Neural progenitor cell (in vitro differentiated cells): ENCODE measurements around the gene SSX7. TPM values are rescaled to one million over a fixed set of nuclear protein-coding genes. Genes with fewer than 3 reads are reported as not detected.
"Not testable (repeated sequence)": the region's sequence is repeated elsewhere in the genome, so short reads cannot be mapped to it uniquely, and the experiment has no call there.

Experiments used
- DNase-seq: peaks from one replicate; pipeline ENCODE4 v3.0.0-alpha.2; 2016; ENCODE audit warnings: low spot score
- H2AFZ ChIP-seq: fragments of 200-600 bp; sonication (generic); replicated peaks from 2 replicates; pipeline ENCODE4 v1.6.1; 2016; ENCODE audit warnings: antibody characterized with exemption
- H3F3A ChIP-seq: fragments of 200-600 bp; sonication (generic); 2 replicates; pipeline ENCODE4 v1.6.1; 2016; ENCODE audit warnings: antibody characterized with exemption, low read depth
- H3K27ac ChIP-seq: fragments of 200-600 bp; sonication (generic); 2 replicates; pipeline ENCODE4 v1.5.1; 2016; ENCODE audit warnings: mild to moderate bottlenecking
- H3K27me3 ChIP-seq: fragments of 200-600 bp; sonication (generic); 2 replicates; pipeline ENCODE4 v1.6.1; 2016; ENCODE audit warnings: mild to moderate bottlenecking, moderate library complexity
- H3K36me3 ChIP-seq: fragments of 200-600 bp; sonication (generic); 2 replicates; pipeline ENCODE4 v1.5.1; 2016
- H3K4me1 ChIP-seq: fragments of 200-600 bp; sonication (generic); 2 replicates; pipeline ENCODE4 v1.6.1; 2016; ENCODE audit warnings: mixed run types
- H3K4me2 ChIP-seq: fragments of 200-600 bp; sonication (generic); 2 replicates; pipeline ENCODE4 v1.6.1; 2016
- H3K4me3 ChIP-seq: fragments of 200-600 bp; sonication (generic); 2 replicates; pipeline ENCODE4 v1.5.1; 2016
- H3K79me2 ChIP-seq: fragments of 200-600 bp; sonication (generic); 2 replicates; pipeline ENCODE4 v1.6.1; 2016; ENCODE audit warnings: low read depth
- H3K9ac ChIP-seq: fragments of 200-600 bp; sonication (generic); 2 replicates; pipeline ENCODE4 v1.6.1; 2016
- H3K9me3 ChIP-seq: fragments of 200-600 bp; sonication (generic); 2 replicates; pipeline ENCODE4 v1.5.1; 2016; ENCODE audit warnings: low read depth
- H4K20me1 ChIP-seq: fragments of 200-600 bp; sonication (generic); 2 replicates; pipeline ENCODE4 v1.6.1; 2016; ENCODE audit warnings: low read depth
- H3K27ac Mint-ChIP-seq: 3 replicates; pipeline ENCODE4 v1.8.0; 2021; ENCODE audit warnings: mixed read lengths
- H3K27me3 Mint-ChIP-seq: 2 replicates; pipeline ENCODE4 v1.8.0; 2022; ENCODE audit warnings: low read depth, mild to moderate bottlenecking, inconsistent platforms, moderate library complexity, mixed read lengths; ENCODE audit not compliant: insufficient read depth
- H3K36me3 Mint-ChIP-seq: 3 replicates; pipeline ENCODE4 v1.8.0; 2021; ENCODE audit warnings: mixed read lengths
- H3K4me1 Mint-ChIP-seq: 3 replicates; pipeline ENCODE4 v1.8.0; 2021; ENCODE audit warnings: mixed read lengths
- H3K4me3 Mint-ChIP-seq: 3 replicates; pipeline ENCODE4 v1.8.0; 2021; ENCODE audit warnings: mild to moderate bottlenecking, moderate library complexity, mixed read lengths
- H3K9me3 Mint-ChIP-seq: 3 replicates; pipeline ENCODE4 v1.8.0; 2020; ENCODE audit warnings: mixed read lengths
- CTCF ChIP-seq: fragments of 200-600 bp; sonication (generic); IDR thresholded peaks from 2 replicates; pipeline ENCODE4 v1.5.1; 2017; ENCODE audit warnings: antibody characterized with exemption, mild to moderate bottlenecking
- EZH2 ChIP-seq: fragments of 200-600 bp; sonication (generic); IDR thresholded peaks from 2 replicates; pipeline ENCODE4 v1.6.1; 2017; ENCODE audit warnings: antibody characterized with exemption, mild to moderate bottlenecking, moderate library complexity
- EZH2phosphoT487 ChIP-seq: fragments of 200-600 bp; sonication (generic); IDR thresholded peaks from 2 replicates; pipeline ENCODE4 v1.6.1; 2017; ENCODE audit warnings: antibody characterized with exemption
- small RNA-seq: library from RNA; depleted of rRNA; stranded (forward); fragments of <200 nt; gene quantifications from one replicate; pipeline ENCODE3, GENCODE V24; 2015
- total RNA-seq: library from RNA; depleted of rRNA; stranded (reverse); fragments of >200 nt; gene quantifications from 2 replicates; pipeline ENCODE4 v1.2.3, GENCODE V29; 2015; ENCODE audit warnings: low replicate concordance

Gene SSX7
- total RNA-seq, 1 donor from 2014 or later, result not detected

- Histone ChIP-seq H3K4me3 (no peak overlapping the region), H3F3A (no peaks in the 10 kb centered on the region), H3K79me2 (no peaks in the 10 kb centered on the region), H3K4me2 (no peak overlapping the region), H2AFZ (no peak overlapping the region), H3K9ac (no peak overlapping the region), H3K9me3 (no peaks in the 10 kb centered on the region), H4K20me1 (no peaks in the 10 kb centered on the region), H3K27me3 (no peaks in the 10 kb centered on the region), H3K36me3 (no peaks in the 10 kb centered on the region), H3K27ac (no peak overlapping the region), H3K4me1 (no peaks in the 10 kb centered on the region)
- no peak for TF ChIP-seq EZH2phosphoT487
- no peak for TF ChIP-seq CTCF
- no peak for TF ChIP-seq EZH2
- H3K36me3 Mint-ChIP-seq, result no peaks in the 10 kb centered on the region
- H3K9me3 Mint-ChIP-seq, result no peaks in the 10 kb centered on the region
- no peak overlapping the region for H3K4me3 Mint-ChIP-seq
- H3K27ac Mint-ChIP-seq, result no peak overlapping the region
- no peak for DNase-seq
- H3K27me3 Mint-ChIP-seq, result no peaks in the 10 kb centered on the region
- H3K4me1 Mint-ChIP-seq, result no peaks in the 10 kb centered on the region
Measured at GRCh38 chrX:52608961-52609360, 45.7 kb downstream of the SSX7 start.

- not testable (repeated sequence) for H3K27ac Mint-ChIP-seq, H3K27me3 Mint-ChIP-seq, H3K4me1 Mint-ChIP-seq, H3K36me3 ChIP-seq, H3K79me2 ChIP-seq, H3K4me3 ChIP-seq, H2AFZ ChIP-seq, H3K9ac ChIP-seq, H3K36me3 Mint-ChIP-seq, H3K9me3 Mint-ChIP-seq, H3K4me3 Mint-ChIP-seq, H3K4me2 ChIP-seq, H3K9me3 ChIP-seq, H3K4me1 ChIP-seq, H4K20me1 ChIP-seq, H3F3A ChIP-seq, H3K27ac ChIP-seq, DNase-seq, H3K27me3 ChIP-seq
Measured at GRCh38 chrX:52603151-52603550, 51.5 kb downstream of the SSX7 start.

- DNase-seq, result no peak
- no peak overlapping the region for H3K9ac ChIP-seq
- Mint-ChIP-seq H3K4me1 (no peaks in the 10 kb centered on the region), H3K27ac (no peak overlapping the region), H3K36me3 (no peaks in the 10 kb centered on the region), H3K4me3 (no peak overlapping the region), H3K27me3 (peaks cover 4% of the 10 kb centered on the region), H3K9me3 (peaks cover 10% of the 10 kb centered on the region)
- H3K36me3 ChIP-seq, result no peaks in the 10 kb centered on the region
- H3K79me2 ChIP-seq, result no peaks in the 10 kb centered on the region
- no peaks in the 10 kb centered on the region for H3K4me1 ChIP-seq
- no peak overlapping the region for H3K4me3 ChIP-seq
- no peaks in the 10 kb centered on the region for H3K27me3 ChIP-seq
- H3K4me2 ChIP-seq, result no peak overlapping the region
- no peak overlapping the region for H2AFZ ChIP-seq
- no peaks in the 10 kb centered on the region for H4K20me1 ChIP-seq
- TF ChIP-seq EZH2 (no peak), EZH2phosphoT487 (no peak), CTCF (no peak)
- no peaks in the 10 kb centered on the region for H3F3A ChIP-seq
- H3K27ac ChIP-seq, result no peak overlapping the region
- no peaks in the 10 kb centered on the region for H3K9me3 ChIP-seq
Measured at GRCh38 chrX:52598886-52599285, 55.8 kb downstream of the SSX7 start.

GRCh38 chrX:52594658-52595057 lies 60.0 kb downstream of the SSX7 start:
- H3K79me2 ChIP-seq, result no peaks in the 10 kb centered on the region
- no peak overlapping the region for H3K27ac ChIP-seq
- no peaks in the 10 kb centered on the region for H3F3A ChIP-seq
- no peaks in the 10 kb centered on the region for H4K20me1 ChIP-seq
- H3K9me3 Mint-ChIP-seq, result peaks cover 10% of the 10 kb centered on the region
- H3K4me1 Mint-ChIP-seq, result no peaks in the 10 kb centered on the region
- no peak overlapping the region for H3K4me3 ChIP-seq
- no peaks in the 10 kb centered on the region for H3K36me3 ChIP-seq
- DNase-seq, result no peak
- no peaks in the 10 kb centered on the region for H3K9me3 ChIP-seq
- H2AFZ ChIP-seq, result no peak overlapping the region
- TF ChIP-seq CTCF (no peak), EZH2phosphoT487 (no peak), EZH2 (no peak)
- H3K4me1 ChIP-seq, result no peaks in the 10 kb centered on the region
- H3K9ac ChIP-seq, result no peak overlapping the region
- no peaks in the 10 kb centered on the region for H3K27me3 ChIP-seq
- no peak overlapping the region for H3K4me3 Mint-ChIP-seq
- no peaks in the 10 kb centered on the region for H3K36me3 Mint-ChIP-seq
- peaks cover 2% of the 10 kb centered on the region for H3K27me3 Mint-ChIP-seq
- no peak overlapping the region for H3K4me2 ChIP-seq
- no peak overlapping the region for H3K27ac Mint-ChIP-seq

Small RNAs within 50 kb of the gene (small RNA-seq; reads per million reads assigned to genes)
- gene AL450023.3, result not detected
- not detected for gene RNA5SP504

Other genes starting within 250 kb of the SSX7 start
- gene XAGE1A, start 159.1 kb downstream of the SSX7 start, total RNA-seq, result not detected in 2 replicates
- not detected in 2 replicates for gene XAGE1B, start 137.8 kb downstream of the SSX7 start, total RNA-seq
- gene SSX2, start 52.3 kb upstream of the SSX7 start, total RNA-seq, result not detected in 2 replicates
- gene SSX2B, start 96.4 kb upstream of the SSX7 start, total RNA-seq, result not detected in 2 replicates
- not detected in 2 replicates for gene SPANXN5, start 142.5 kb upstream of the SSX7 start, total RNA-seq
- gene XAGE5, start 156.4 kb upstream of the SSX7 start, total RNA-seq, result not detected in 2 replicates
- not detected in 2 replicates for gene XAGE3, start 213.2 kb upstream of the SSX7 start, total RNA-seq
- gene FAM156B, start 242.4 kb upstream of the SSX7 start, total RNA-seq, result 14.1 and 15.8 TPM in 2 replicates